ENCODE results near the gene HOXB13.

Gene HOXB13

DNA sequence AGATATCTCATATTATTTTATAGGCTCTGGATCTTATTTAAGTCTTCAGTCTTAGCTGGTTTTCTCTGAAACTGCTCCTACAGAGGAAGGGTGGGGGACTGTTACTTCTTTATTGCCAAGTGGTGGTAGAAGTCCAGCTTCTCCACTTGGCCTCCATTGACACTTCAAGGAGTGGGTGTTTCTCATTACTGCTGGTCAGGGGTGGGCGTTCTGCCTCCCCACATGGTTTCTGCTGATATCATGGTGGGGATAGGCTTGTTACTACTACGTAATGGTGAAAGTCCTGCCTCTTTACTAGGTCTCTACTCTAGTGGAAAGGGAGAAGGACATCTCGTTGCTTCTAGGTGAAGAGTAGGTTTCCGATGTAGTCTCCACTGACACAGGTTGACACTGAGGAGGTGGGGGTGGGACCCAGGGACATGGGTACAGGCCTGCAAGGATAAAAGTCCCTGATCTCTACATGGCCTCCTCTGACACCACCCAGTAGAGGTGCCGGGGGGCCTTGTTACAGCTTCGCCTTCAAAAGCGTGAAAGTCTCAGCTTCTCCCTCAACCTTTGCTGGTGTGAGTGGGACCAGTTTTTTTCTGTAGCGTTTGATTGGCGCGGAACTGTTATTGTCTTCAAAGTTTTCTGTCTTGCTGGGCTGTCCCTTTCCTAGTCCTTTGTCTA lies 26.6 kb downstream of the HOXB13 start:
- DNase-seq, result no peak

DNA sequence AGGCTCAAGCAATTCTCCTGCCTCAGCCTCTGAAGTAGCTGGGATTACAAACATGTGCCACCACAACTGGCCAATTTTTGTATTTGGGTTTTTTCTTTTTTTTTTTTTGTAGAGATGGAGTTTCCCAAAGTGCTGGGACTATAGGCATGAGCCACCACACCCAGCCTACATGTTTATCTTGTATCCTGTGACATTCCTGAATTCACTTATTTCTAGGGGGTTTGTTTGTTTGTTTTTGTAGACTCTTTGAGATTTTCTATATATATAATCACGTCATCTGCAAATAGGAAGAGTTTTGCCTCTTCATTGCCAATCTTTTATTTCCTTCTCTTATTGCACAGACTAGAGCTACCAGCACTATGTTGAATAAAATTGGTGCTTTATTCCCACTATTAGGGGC lies 35.4 kb downstream of the HOXB13 start:
- DNase-seq, result no peak

DNA sequence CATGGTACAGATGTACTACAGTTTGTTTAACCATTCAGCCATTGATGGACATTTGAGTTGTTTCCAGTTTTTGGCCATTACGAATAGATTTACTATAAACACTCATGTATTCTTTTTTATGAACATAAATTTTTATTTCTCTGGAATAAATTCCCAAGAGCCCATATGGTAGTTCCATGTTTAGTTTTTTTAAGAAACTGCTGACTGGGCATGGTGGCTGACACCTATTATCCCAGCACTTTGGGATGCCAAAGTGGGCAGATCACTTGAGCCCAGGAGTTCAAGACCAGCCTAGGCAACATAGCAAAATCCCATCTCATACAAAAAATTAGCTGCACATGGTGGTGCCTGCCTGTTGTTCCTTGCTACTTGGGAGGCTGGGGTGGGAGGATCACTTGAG lies 36.5 kb downstream of the HOXB13 start:
- DNase-seq, result no peak

GRCh38 chr17:48690655-48691054 lies 37.9 kb downstream of the HOXB13 start:
- no peak for DNase-seq

GRCh38 chr17:48681609-48682008 lies 46.9 kb downstream of the HOXB13 start:
- no peak for DNase-seq

DNA sequence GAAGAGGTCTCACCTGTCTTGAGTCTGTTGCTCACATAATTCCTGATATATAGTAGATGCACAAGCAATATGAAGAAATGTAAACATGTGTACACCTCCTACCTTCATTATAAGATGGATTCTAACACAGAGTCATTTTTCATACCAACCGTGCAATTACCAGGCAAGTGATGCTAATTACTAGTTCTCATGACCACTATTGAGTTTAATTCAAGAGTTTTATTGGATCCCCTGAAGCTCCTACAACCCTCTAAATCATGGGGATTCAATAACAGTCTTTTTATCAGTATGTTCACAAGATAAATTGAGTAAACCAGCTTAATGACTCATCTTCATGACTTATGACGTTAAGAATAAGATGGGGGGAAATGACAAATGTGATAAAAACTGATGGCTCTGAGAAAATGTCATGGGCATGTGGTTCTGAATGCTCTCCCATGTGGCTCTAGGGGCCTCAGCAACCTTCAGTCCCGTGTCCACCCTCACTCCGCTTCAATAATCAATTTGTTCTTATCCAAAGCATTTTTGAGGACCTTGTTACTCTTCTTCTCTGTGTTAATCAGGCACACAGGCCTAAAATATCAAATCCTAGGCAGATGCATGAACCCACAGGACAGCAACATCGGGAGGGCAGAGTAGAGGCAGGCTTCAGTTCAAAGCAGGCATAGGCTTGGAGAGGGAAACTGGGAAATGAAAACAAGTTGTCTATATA lies 49.0 kb downstream of the HOXB13 start:
- no peak for DNase-seq

DNA sequence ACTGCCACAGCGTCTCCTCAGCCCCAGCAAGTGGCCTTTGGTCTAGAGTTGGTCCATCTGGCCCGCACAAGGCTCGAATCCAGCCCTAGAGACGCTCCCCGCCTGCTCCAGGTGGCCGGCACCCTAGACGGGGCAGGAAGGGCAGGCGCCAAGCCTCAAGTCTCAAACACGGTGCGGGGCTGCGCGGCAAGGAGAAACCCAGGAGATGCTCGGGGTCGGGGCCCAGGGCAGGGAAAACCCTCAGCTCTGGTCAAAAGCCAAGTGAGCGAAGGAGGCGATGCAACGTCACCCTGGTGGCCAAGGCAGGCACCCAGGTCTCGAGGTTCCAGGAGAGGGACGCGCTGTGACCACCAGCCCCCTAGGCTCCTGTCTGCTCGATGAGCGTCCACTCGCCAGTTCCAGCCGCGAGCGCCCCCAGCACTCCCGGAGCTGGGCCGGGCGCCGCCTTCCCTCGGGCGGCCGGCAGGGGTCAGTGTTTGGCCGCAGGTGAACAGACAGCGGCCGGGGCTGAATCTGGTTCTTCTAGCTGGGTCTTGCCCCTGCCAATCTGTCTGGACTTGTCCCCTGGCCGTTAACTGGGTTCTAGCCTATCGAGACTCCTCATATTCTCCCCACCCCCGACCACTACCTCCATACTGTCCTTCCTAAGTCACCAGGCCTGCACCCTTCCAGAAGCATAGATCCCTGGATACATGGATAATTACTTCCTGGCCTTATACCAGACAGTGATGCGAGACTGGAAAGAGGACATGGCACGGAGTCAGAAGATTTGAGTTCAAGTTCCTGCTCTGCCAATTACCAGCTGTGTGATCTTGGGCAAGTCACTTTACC lies 50.2 kb downstream of the HOXB13 start:
- DNase-seq, result peak; percentile 31

GRCh38 chr17:48676963-48677558 lies 51.5 kb downstream of the HOXB13 start:
- no peak for DNase-seq
